NB4 (cell line): ENCODE measurements around the gene MRTFA.
A peak's percentile ranks its signal among the peaks of the same experiment; 100 is the strongest.

ENCODE experiments used
- DNase-seq: peaks from one replicate; pipeline ENCODE4 v3.0.0; 2010; ENCODE audit warnings: low read depth
- H3K4me3 ChIP-seq: one replicate; pipeline ENCODE4 v1.5.1; 2011; ENCODE audit warnings: mild to moderate bottlenecking, low read depth, low read length, moderate library complexity
- CTCF ChIP-seq: IDR thresholded peaks from one replicate; pipeline ENCODE4 v1.5.1; 2012; ENCODE audit warnings: low read depth, low read length
- MAX ChIP-seq: IDR thresholded peaks from 2 replicates; pipeline ENCODE4 v1.6.1; 2011; ENCODE audit warnings: low read depth, low read length
- MYC ChIP-seq: IDR thresholded peaks from 2 replicates; pipeline ENCODE4 v1.6.1; 2011; ENCODE audit warnings: low read depth, low read length
- POLR2A ChIP-seq: IDR thresholded peaks from 2 replicates; pipeline ENCODE4 v1.6.1; 2011; ENCODE audit warnings: mild to moderate bottlenecking; ENCODE audit not compliant: insufficient read length; ENCODE audit errors: extremely low read depth

The MRTFA gene

GRCh38 chr22:40651563-40652501, 15.3 kb upstream of the MRTFA start:
- DNase-seq, result peak; percentile 96
- peak overlapping the region; percentile 79 for H3K4me3 ChIP-seq
- peak; percentile 79 for TF ChIP-seq POLR2A
- TF ChIP-seq CTCF, result no peak
- peak; percentile 92 for TF ChIP-seq MAX

- peak overlapping the region; percentile 79 for H3K4me3 ChIP-seq
- TF ChIP-seq CTCF (no peak), MAX (no peak), MYC (no peak), POLR2A (no peak)
- DNase-seq, result no peak
Measured at GRCh38 chr22:40651057-40651456, 14.5 kb upstream of the MRTFA start.

- TF ChIP-seq POLR2A, result no peak
- no peak for TF ChIP-seq MYC
- no peak for TF ChIP-seq CTCF
- TF ChIP-seq MAX, result no peak
- no peak overlapping the region for H3K4me3 ChIP-seq
- no peak for DNase-seq
Measured at GRCh38 chr22:40648386-40648785, 11.9 kb upstream of the MRTFA start.

GRCh38 chr22:40645579-40646197, 9.2 kb upstream of the MRTFA start:
- TF ChIP-seq MYC (no peak), MAX (no peak), POLR2A (no peak), CTCF (no peak)
- DNase-seq, result no peak
- no peak overlapping the region for H3K4me3 ChIP-seq

- H3K4me3 ChIP-seq, result no peak overlapping the region
- TF ChIP-seq POLR2A (no peak), MYC (no peak), CTCF (no peak), MAX (no peak)
- no peak for DNase-seq
Measured at GRCh38 chr22:40642316-40642715, 5.8 kb upstream of the MRTFA start.
